NCI-H2081 treated with DMSO at 0.1 percent for 48 hours (cell line): ENCODE data around the gene TYW3.
"Not testable (repeated sequence)": the region's sequence is repeated elsewhere in the genome, so short reads cannot be mapped to it uniquely, and the experiment has no call there.

ENCODE experiments used
- DNase-seq: peaks from one replicate; lab custom pipeline; 2025; lab: John Stamatoyannopoulos, UW

Gene TYW3

DNA sequence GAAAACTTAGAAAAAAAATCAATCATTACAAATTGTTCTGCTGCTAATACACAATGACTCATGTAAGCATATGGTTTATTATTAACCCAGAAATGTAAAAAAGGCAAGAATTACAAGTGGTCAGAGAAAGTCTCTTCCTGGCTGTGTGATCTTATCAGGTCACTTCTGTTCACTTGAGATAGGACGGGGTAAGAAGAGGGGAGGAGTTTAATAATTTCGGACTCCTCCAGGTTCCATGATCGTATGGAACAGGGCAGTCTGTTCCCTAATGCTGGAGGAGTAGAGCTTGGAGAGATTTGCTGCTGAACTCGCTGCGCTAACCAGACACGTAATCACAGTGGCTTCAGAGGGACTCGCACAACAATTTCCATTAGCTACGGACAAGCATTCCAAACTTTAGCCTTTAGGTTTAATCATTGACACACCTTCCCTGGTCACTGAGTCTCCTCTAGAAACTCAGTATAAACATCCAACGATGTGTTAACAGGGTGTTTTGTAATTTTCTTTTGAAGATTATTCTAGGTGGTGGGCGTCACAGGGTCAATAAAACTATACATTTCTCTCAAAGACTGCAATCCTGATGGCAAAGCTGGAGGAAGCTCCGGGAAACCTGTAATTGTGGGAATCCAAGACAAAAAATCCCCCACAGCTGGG lies 1.4 kb upstream of the TYW3 start:
- no peak for DNase-seq

DNA sequence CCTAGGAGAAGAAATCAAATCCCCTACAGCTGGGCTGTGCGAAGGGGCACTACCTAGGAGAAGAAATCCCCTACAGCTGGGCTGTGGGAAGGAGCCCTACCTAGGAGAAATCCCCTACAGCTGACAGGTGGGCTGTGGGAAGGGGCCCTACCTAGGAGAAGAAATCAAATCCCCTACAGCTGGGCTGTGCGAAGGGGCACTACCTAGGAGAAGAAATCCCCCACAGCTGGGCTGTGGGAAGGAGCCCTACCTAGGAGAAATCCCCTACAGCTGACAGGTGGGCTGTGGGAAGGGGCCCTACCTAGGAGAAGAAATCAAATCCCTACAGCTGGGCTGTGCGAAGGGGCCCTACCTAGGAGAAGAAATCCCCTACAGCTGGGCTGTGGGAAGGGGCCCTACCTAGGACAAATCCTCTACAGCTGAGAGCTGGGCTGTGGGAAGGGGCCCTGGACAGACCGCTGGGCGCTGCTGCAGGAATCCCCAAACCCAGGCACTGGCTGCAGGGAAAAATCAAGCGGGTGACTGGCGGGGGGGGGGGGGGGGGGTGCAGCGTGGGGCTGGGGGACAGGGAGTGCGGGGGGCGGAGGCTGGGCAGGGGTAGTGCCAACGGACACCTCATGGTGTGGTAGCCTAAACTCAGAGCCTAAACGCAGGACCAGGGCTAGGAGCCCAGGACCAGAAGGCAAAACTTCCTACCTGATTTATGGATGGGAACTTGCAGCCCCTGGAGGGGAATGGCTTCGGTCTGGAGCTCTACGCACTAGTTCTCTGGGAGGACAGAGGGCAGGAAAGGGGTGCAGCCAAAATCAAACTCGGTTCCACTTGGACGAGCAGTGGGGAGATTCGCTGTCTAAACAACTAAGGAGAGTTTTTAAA lies 643 bp upstream of the TYW3 start:
- DNase-seq = not testable (repeated sequence)

DNA sequence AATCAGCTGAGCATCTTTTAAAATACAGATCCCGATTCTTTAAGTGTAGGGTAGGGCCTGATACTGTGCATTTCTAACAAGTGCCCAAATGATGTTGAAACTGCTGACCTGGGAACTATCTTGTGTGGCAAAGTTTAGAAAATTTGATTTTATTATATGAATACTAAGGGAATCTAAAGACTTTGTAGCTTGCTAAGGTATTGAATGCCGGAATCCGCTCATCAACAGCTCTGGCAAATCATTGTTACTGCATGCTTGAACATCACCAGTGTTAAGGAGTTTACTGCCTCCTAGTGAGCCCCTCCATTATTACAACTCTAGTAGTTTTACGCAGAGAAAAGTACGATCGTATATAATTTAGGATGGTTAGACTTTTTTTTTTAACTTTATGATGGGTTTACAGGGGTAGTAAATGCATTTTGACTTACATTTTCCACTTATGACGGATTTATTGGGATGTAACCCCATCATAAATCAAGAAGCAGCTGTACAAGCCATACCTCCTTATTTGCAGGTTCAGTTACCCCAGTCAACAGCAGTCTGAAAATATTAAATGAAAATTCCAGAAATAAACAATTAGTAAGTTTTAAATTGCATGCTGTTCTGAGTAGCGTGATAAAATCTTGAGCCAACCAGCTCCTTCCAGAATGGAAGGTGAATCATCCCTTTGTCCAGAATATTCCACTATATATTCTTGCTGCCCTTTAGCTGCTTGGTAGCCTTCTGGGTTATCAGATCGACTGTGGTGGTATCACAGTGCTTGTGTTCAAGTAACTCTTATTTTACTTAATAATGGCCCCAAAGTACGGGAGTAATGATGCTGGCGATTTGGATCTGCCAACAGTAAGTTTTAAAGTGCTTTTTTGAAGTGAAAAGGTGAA lies 892 bp downstream of the TYW3 start:
- DNase-seq = peak; percentile 51

DNA sequence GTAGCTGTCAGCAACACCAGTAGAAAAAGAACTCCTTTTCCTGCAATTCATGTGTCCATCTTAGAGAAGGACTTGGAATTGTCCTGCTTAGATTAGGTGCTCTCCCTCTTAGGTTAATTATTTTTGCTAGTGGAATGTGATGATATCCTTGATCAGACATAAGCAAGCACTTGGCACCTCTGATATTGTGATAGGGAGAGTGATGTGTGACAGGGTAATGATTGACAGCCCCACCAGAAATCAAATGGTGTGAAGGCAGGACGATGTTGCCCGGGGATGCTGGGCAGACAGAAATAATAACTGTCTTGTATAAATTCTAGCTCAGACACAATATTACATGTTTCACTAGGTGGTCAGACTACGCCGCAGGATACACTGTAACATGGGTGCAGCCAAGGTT lies 4.4 kb downstream of the TYW3 start:
- no peak for DNase-seq

DNA sequence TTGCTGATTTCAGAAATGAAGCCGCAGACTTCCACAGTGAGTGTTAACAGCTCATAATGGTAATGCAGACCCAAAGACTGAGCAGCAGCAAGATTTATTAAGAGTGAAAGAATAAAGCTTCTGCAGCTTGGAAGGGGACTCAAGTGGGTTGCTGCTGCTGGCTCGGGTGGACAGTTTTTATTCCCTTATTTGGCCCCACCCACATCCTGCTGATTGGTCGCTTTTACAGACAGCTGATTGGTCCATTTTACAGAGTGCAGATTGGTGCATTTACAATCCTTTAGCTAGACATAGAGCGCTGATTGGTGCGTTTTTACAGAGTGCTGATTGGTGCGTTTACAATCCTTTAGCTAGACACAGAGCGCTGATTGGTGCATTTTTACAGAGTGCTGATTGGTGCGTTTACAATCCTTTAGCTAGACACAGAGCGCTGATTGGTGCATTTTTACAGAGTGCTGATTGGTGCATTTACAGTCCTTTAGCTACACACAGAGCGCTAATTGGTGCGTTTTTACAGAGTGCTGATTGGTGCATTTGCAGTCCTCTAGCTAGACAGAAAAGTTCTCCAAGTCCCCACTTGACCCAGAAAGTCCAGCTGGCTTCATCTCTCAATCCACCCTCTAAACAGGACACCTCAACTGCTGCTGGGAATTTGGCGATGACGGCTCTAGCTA lies 7.5 kb downstream of the TYW3 start:
- DNase-seq = not testable (repeated sequence)

DNA sequence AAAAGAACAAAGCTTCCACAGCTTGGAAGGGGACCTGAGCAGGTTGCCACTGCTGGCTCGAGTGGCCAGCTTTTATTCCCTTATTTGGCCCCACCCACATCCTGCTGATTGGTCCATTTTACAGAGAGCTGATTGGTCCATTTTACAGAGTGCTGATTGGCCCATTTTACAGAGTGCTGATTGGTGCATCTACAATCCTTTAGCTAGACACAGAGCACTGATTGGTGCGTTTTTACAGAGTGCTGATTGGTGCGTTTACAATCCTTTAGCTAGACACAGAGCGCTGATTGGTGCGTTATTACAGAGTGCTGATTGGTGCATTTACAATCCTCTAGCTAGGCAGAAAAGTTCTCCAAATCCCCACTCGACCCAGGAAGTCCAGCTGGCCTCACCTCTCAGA lies 12.3 kb downstream of the TYW3 start:
- DNase-seq = not testable (repeated sequence)

DNA sequence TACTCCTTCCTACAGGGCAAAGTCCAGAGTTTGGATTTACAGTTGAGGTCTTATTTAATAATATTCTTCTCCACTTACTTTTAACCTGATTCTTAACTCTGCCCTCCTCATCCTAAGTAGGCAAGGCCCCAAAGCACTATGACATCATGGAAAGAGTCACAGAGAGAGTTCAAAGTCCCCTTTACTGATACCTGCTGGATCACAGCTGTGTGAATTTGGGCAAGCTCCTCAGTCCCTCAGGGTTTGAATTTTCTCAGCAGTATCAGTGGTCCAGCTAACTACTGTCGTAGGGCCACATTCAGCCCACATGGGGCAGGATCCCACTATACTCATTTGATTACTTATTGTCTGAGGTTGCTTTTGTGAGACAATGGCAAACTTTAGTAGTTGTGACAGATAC lies 16.0 kb downstream of the TYW3 start:
- DNase-seq = no peak

DNA sequence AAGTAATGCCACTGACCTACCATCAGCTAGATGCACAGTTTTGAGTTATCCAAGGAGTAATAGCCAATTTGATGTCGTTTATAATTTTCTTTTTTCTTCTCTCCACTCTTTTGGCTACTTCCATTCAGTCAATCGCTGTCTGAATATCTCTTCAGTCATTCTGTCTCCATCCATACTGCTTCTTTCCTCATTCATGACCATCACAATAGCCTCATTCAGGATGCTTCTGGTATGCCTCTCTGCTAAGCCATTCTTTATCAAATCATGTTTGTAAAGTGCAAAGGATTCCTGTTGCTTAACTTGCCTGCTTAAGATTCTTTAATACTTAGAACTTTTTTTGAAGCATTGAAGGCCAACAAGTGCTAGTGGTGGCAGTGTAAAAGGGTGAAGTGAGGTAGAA lies 20.2 kb downstream of the TYW3 start:
- DNase-seq = no peak

DNA sequence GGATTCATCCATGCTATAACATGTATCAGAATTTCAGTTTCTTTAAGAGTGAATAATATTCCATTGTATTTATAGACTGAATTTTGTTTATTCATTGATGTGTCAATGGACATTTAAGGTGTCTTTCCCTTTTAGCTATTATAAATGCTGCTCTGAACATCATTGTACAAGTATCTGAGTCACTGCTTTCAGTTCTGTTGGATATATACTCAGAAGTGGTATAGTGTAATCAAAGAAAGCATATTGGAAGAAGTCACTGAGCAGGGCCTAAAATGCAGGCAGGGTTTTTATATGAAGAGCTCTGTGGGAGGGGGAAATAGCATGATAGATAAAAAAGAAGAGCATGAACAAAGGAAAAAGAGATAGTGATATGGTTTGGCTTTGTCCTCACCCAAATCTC lies 22.5 kb downstream of the TYW3 start:
- DNase-seq = no peak

DNA sequence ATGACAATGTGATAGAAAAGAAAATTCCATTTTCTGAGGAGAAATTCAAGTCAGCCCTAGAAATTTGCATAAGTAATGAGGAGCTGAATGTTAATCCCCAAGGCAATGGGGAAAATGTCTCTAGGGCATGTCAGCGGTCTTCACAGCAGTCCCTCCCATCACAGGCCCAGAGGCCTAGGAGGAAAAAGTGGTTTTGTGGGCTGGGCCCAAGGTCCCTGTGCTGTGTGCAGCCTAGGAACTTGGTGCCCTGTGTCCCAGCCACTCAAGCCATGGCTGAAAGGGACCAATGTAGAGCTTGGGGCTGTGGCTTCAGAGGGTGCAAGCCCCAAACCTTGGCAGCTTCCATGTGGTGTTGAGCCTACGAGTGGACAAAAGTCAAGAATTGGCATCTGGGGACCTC lies 23.7 kb downstream of the TYW3 start:
- not testable (repeated sequence) for DNase-seq

DNA sequence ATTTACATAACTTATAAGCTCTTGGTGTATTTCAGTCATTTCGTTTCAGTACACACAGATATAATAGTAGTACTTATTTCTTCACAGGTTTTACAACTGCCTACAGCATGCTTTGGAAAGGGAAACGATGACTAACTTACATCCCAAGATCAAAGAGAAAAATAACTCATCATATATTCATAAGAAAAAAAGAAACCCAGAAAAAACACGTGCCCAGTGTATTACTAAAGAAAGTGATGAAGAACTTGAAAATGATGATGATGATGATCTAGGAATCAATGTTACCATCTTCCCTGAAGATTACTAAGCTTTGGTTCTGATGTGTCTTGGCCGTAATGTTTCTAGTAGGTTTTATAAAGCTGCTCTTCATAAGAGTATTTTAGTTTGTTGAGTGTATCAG lies 30.9 kb downstream of the TYW3 start:
- DNase-seq = no peak

DNA sequence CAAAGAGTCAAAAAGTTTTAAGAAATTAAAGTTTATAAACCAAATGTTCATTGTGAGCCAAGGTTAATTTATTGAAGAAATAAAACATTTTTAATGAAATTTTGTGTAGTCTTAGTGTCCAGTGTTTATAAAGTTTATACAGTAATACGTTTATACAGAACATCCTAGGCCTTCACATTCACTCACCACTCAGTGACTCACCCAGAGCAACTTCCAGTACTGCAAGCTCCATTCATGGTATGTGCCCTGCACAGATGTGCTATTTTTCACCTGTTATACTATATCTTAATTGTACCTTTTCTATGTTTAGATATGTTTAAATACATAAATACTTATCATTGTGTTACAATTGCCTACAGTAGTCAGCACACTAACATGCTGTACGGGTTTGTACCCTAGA lies 33.6 kb downstream of the TYW3 start:
- DNase-seq = no peak

DNA sequence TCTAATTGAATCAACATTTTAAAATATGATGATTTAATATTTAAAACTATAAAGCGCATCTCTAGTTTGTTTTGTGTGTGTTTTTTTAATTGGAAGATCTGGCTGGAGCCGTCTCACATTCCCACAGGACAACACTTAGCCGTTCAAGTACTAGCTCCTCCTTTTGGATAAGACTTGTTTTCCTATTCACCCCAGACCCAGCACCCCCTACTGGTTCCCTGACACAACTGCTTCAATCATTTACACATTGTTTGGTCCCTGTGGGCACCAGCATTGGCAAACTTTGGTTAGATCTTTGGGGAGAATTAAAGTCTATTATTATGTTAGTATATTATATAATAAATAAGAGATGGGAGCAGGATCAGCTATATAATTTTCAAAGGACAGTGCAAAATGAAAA lies 34.5 kb downstream of the TYW3 start:
- DNase-seq = no peak

DNA sequence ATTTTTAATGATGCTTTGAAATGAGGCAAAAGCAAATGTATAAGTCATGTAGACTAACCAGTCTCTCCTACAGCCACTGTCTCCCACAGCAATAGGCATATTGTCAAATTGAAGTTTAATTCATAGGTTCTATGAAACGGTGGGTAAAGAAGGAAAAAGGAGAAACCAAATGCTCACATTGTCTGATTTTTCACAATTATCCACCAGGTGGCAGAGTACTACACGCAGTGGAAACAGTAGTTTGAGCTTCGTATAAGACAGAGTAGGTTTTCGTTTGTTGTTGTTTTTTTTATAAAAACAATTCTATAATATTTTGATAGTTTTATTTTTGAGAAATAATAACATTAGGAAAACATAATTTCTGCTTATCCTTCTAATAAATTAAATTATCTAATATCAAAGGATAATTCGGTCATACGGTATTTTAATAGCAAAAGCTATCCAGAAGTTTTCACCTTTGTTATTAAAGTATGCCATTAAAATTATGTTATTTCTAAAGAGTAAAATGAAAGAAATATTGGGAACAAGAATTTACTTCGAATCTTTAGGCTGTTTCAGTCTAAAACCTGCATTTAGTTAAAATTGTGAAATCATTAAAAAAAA lies 39.1 kb downstream of the TYW3 start:
- DNase-seq = peak; percentile 34

DNA sequence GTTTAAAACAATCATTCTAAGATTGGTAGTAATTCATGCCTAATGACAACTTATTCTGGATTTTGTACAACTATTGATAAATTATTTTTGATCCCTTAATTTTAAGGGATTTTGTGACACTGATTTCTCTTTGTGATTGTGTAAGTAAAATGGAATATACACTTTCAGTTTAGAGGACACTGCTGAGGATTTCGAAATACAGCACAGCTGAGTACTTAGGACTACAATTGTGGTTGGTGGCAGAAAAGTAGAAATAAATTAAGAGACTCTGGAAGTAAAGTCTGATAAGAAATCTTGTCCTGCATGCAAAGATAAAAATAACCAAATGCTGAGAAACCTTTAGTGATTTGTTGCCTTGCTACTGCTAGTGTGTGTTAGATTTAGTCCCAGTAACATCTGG lies 40.0 kb downstream of the TYW3 start:
- no peak for DNase-seq

DNA sequence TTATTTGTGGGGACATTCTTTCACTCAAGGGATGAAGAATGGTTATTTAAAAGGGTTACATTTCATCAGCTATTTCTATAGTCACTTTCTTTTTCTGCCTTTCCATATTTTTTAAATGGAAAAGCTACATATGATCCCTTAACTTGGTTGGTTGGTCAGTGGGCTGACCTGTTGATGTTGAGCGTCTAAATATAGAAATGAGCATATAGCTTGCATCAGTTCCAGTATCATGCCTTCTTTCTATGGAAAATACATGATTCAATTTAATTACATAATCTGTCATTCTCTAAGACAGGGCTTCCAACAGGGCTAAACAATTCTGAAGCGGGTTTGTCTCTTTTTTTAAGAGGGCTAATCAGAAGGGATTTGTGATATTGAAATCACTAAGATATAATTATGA lies 40.6 kb downstream of the TYW3 start:
- no peak for DNase-seq

DNA sequence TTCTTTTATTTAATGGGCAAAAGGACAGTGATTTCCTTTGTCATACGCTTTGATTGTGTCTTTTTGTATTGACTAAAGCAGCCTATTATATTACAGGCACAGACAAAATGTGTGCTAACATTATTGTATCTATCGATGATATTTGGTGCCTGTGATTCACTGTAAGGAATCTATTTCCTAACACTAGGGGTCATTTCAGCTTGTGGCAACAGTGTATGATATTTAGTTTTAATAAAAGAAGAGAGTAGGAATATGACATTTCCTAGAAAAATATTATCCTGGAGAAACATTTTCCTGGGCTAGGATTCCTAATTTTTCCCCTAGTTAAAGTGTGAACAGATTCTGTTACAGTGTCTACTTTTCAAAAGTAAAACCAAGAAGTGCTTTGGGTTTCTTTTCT lies 42.8 kb downstream of the TYW3 start:
- DNase-seq = no peak

DNA sequence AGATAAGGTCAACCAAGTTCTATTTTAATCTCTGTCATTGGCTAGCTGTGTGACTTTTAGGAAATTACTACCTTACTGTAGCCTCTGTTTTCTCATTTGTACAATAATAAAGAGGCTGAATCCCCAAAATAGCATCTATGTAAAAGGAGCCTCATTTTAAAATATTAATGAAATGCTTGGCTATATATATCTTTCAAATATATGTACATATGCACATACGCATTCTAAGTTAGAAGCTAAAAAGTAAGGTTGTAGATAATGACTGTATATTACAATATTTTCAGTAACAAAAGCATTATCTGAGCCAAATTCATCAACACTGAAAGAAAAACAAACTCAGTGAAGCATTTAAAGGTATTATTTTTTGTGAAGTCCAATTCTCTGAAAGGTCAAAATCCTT lies 44.6 kb downstream of the TYW3 start:
- DNase-seq = no peak

DNA sequence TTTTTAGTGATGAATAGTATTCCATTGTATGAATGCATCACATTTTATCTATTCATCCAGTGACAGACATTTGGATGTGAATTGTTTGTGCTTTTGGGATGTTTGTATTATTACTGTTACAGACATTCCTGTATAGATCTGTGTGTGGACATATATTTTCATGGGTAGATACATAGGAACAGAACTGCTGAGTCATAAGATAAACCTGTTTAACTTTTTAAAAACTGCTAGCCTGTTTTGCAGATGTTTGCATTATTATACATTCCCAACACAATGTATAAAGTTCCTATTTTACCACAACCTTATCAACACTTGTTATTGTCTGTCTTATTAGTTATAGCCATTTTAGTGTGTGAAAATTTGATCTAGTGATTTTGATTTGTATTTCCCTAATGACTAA lies 46.8 kb downstream of the TYW3 start:
- DNase-seq = no peak

DNA sequence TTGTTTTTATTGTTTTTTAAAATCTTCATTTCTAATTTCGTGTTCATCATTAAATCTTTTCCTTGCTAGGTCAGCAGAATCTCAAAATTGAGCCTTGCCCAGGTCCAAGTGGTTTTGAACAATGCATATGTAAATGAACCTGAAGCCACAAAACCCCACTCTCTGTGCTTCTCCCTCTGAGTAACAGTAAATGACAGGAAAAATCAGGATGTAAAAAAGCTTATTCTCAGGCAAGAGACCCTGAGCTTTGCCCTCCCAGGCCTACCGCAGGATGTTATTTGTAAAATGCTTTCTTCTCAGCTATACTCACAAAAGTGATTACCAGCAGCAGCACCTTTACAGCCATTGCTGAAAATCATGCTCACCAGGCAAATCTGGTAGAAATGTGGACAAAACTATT lies 47.6 kb downstream of the TYW3 start:
- no peak for DNase-seq

DNA sequence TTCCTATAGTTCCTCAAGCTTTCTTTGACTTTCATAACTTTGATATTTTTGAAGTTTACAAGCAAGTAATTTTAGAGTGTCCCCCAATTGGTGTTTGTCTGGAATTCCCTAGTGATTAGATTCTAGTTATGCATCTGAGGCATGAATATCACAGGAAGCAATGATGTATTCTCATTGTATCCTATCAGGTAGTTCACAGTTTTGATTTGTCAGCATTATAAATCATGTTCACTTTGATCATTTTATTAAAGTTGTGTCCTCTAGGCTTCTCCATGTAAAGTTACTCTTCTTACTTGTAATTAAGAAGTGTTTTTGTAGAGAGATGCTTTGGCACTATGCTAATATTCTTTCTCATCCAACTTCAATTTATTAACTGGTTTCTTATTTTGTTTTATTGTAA lies 53.0 kb downstream of the TYW3 start:
- no peak for DNase-seq

DNA sequence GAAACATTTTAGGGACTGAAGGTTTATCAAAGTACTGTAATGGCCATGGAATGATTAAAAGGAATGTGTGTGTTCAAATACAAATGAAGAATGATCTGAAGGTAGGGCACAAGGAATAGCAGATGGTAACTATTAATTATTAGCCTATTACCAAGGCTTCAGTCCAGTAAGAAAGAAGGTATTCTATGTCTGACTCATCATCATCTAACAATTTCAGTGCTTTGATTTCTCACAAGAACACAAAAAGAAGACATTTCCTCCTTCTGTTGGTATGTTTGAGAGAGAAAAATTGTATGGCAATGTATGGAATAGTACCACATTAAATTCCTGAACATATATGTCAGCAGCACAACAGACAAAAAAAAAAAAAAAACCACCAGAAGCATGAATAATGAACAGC lies 57.5 kb downstream of the TYW3 start:
- no peak for DNase-seq
